ENCODE results near the gene TMC8.

DNA sequence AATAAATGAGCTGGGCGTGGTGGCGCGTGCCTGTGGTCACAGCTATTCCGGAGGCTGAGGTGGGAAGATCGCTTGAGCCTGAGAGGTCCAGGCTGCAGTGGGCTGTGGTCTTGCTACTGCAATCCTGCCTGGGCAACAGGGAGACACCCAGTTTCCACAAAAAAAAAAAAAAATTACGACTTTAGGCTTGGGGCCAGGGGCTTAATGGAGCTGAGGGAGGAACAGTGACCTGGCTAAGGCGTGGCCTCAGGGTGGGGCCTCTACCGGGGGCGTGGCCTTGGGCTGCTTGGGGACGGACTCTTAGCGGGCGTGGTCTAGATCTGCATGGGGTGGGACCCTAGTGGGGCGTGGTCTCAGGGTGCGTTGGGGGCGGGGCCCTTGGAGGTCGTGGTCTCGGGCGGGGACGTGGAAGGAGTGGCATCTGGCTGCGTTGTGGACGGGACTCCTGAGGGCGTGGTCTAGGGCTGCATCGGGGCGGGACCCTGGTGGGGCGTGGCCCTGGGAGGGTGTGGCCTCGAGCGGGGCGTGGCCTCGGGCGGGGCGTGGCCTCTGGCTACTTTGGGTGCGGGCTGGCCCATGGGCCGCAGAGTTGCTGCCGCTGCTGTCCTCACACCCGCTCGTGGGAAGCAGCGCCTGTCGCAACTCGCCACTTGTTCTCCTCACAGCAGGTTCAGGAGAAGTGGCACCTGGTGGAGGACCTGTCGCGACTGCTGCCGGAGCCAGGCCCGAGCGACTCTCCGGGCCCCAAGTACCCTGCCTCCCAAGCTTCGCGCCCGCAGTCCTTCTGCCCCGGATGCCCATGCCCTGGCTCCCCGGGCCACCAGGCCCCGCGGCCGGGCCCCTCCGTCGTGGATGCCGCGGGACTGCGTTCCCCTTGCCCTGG, 9.8 kb downstream of the TMC8 start:
- TF ChIP-seq, protein P1, sequence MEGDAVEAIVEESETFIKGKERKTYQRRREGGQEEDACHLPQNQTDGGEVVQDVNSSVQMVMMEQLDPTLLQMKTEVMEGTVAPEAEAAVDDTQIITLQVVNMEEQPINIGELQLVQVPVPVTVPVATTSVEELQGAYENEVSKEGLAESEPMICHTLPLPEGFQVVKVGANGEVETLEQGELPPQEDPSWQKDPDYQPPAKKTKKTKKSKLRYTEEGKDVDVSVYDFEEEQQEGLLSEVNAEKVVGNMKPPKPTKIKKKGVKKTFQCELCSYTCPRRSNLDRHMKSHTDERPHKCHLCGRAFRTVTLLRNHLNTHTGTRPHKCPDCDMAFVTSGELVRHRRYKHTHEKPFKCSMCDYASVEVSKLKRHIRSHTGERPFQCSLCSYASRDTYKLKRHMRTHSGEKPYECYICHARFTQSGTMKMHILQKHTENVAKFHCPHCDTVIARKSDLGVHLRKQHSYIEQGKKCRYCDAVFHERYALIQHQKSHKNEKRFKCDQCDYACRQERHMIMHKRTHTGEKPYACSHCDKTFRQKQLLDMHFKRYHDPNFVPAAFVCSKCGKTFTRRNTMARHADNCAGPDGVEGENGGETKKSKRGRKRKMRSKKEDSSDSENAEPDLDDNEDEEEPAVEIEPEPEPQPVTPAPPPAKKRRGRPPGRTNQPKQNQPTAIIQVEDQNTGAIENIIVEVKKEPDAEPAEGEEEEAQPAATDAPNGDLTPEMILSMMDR (conservative IDR thresholded peaks at IDR 0.05; ENCODE audit: low read depth, low read length): no peak
- TF ChIP-seq EZH2 (IDR thresholded peaks at IDR 0.05; ENCODE audit: borderline replicate concordance, low read depth, low read length, poor library complexity, severe bottlenecking): no peak
